ENCODE data around the gene NXN.

DNA sequence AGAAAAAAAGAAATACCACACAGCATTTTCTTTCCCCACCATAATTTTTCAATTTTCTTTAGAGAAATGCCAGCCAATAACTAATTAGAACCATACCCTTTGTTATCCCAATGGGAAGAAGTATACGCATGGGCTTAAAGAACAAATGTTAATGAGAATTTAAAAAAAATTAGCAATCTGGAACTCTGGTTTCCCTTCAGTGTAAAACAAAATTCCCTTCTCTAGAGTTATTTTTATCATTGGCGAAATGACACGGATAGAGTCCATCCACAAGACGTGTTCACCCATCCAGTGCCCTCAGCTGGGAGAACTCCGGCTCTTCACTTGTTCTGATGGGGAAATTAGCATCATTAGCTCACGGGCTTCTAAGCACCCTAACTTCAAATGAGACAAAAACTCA is 3.3 kb downstream of the NXN start:
- TF ChIP-seq, protein P1, sequence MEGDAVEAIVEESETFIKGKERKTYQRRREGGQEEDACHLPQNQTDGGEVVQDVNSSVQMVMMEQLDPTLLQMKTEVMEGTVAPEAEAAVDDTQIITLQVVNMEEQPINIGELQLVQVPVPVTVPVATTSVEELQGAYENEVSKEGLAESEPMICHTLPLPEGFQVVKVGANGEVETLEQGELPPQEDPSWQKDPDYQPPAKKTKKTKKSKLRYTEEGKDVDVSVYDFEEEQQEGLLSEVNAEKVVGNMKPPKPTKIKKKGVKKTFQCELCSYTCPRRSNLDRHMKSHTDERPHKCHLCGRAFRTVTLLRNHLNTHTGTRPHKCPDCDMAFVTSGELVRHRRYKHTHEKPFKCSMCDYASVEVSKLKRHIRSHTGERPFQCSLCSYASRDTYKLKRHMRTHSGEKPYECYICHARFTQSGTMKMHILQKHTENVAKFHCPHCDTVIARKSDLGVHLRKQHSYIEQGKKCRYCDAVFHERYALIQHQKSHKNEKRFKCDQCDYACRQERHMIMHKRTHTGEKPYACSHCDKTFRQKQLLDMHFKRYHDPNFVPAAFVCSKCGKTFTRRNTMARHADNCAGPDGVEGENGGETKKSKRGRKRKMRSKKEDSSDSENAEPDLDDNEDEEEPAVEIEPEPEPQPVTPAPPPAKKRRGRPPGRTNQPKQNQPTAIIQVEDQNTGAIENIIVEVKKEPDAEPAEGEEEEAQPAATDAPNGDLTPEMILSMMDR (IDR thresholded peaks at IDR 0.05; ENCODE audit: insufficient read depth, low read length), result no peak
- no peak for TF ChIP-seq POLR2AphosphoS5 (IDR thresholded peaks at IDR 0.05; ENCODE audit: low read depth)

Data from HL-60 (cell line).